Activated T-cell treated with anti-CD3 and anti-CD28 coated beads, Interleukin-2, amount 50 U/mL, for 24 hours (primary cell): ENCODE data around the gene KIF26B.

Experiments
- DNase-seq: peaks from one replicate; pipeline ENCODE4 v3.0.0-alpha.2; 2020
- H3K27ac Mint-ChIP-seq: 2 replicates; pipeline ENCODE4 v1.8.0; 2020; ENCODE audit warnings: mild to moderate bottlenecking, mixed read lengths
- H3K27me3 Mint-ChIP-seq: 2 replicates; pipeline ENCODE4 v1.8.0; 2020; ENCODE audit warnings: mixed read lengths
- H3K36me3 Mint-ChIP-seq: 2 replicates; pipeline ENCODE4 v1.8.0; 2020; ENCODE audit warnings: low read depth, mixed read lengths
- H3K4me1 Mint-ChIP-seq: 2 replicates; pipeline ENCODE4 v1.8.0; 2020; ENCODE audit warnings: low read depth, mixed read lengths
- H3K4me3 Mint-ChIP-seq: 2 replicates; pipeline ENCODE4 v1.8.0; 2020; ENCODE audit warnings: mild to moderate bottlenecking, moderate library complexity, mixed read lengths
- H3K9me3 Mint-ChIP-seq: 2 replicates; pipeline ENCODE4 v1.8.0; 2020; ENCODE audit warnings: mixed read lengths

The KIF26B gene

GRCh38 chr1:245200146-245200545, 45.4 kb downstream of the KIF26B start:
- H3K27me3 Mint-ChIP-seq: peaks cover 22% of the 10 kb centered on the region

GRCh38 chr1:245201201-245201600, 46.4 kb downstream of the KIF26B start:
- Mint-ChIP-seq H3K9me3 (peaks cover 2% of the 10 kb centered on the region), H3K4me3 (no peak overlapping the region), H3K27me3 (peaks cover 22% of the 10 kb centered on the region), H3K27ac (no peak overlapping the region), H3K4me1 (no peaks in the 10 kb centered on the region), H3K36me3 (no peaks in the 10 kb centered on the region)
- DNase-seq: no peak

More at GRCh38 chr1:245200146-245200545, 45.4 kb downstream of the KIF26B start:
- no peak overlapping the region for H3K27ac Mint-ChIP-seq
- no peaks in the 10 kb centered on the region for H3K9me3 Mint-ChIP-seq
- DNase-seq: no peak
- H3K36me3 Mint-ChIP-seq: no peaks in the 10 kb centered on the region
- no peak overlapping the region for H3K4me3 Mint-ChIP-seq
- no peaks in the 10 kb centered on the region for H3K4me1 Mint-ChIP-seq

GRCh38 chr1:245201827-245202226, 47.0 kb downstream of the KIF26B start:
- H3K27me3 Mint-ChIP-seq: peaks cover 22% of the 10 kb centered on the region
- DNase-seq: no peak
- H3K36me3 Mint-ChIP-seq: no peaks in the 10 kb centered on the region
- peaks cover 7% of the 10 kb centered on the region for H3K9me3 Mint-ChIP-seq
- H3K4me3 Mint-ChIP-seq: no peak overlapping the region
- H3K4me1 Mint-ChIP-seq: no peaks in the 10 kb centered on the region
- no peak overlapping the region for H3K27ac Mint-ChIP-seq

- H3K4me1 Mint-ChIP-seq: no peaks in the 10 kb centered on the region
Observed at GRCh38 chr1:245205396-245205795, 50.6 kb downstream of the KIF26B start.

GRCh38 chr1:245205864-245206263, 51.1 kb downstream of the KIF26B start:
- Mint-ChIP-seq H3K9me3 (peaks cover 20% of the 10 kb centered on the region), H3K4me1 (no peaks in the 10 kb centered on the region), H3K27me3 (no peaks in the 10 kb centered on the region), H3K4me3 (no peak overlapping the region), H3K27ac (no peak overlapping the region), H3K36me3 (no peaks in the 10 kb centered on the region)
- no peak for DNase-seq

More at GRCh38 chr1:245205396-245205795, 50.6 kb downstream of the KIF26B start:
- no peaks in the 10 kb centered on the region for H3K27me3 Mint-ChIP-seq
- H3K36me3 Mint-ChIP-seq: no peaks in the 10 kb centered on the region
- H3K27ac Mint-ChIP-seq: no peak overlapping the region
- no peak for DNase-seq
- peaks cover 20% of the 10 kb centered on the region for H3K9me3 Mint-ChIP-seq
- no peak overlapping the region for H3K4me3 Mint-ChIP-seq

GRCh38 chr1:245207056-245207638, 52.4 kb downstream of the KIF26B start:
- Mint-ChIP-seq H3K36me3 (no peaks in the 10 kb centered on the region), H3K9me3 (peaks cover 20% of the 10 kb centered on the region), H3K4me1 (no peaks in the 10 kb centered on the region), H3K27me3 (no peaks in the 10 kb centered on the region), H3K27ac (no peak overlapping the region), H3K4me3 (no peak overlapping the region)
- DNase-seq: no peak

GRCh38 chr1:245207801-245208200, 53.0 kb downstream of the KIF26B start:
- no peak for DNase-seq
- Mint-ChIP-seq H3K27ac (no peak overlapping the region), H3K9me3 (peaks cover 20% of the 10 kb centered on the region), H3K4me3 (no peak overlapping the region), H3K27me3 (no peaks in the 10 kb centered on the region), H3K4me1 (no peaks in the 10 kb centered on the region), H3K36me3 (no peaks in the 10 kb centered on the region)

GRCh38 chr1:245209658-245210435, 55.1 kb downstream of the KIF26B start:
- no peaks in the 10 kb centered on the region for H3K4me1 Mint-ChIP-seq
- no peaks in the 10 kb centered on the region for H3K36me3 Mint-ChIP-seq
- H3K27me3 Mint-ChIP-seq: no peaks in the 10 kb centered on the region
- H3K9me3 Mint-ChIP-seq: peaks cover 20% of the 10 kb centered on the region
- H3K4me3 Mint-ChIP-seq: no peak overlapping the region
- DNase-seq: no peak
- no peak overlapping the region for H3K27ac Mint-ChIP-seq

GRCh38 chr1:245211035-245211749, 56.4 kb downstream of the KIF26B start:
- Mint-ChIP-seq H3K4me3 (no peak overlapping the region), H3K9me3 (peaks cover 18% of the 10 kb centered on the region), H3K36me3 (no peaks in the 10 kb centered on the region), H3K4me1 (no peaks in the 10 kb centered on the region), H3K27me3 (no peaks in the 10 kb centered on the region), H3K27ac (no peak overlapping the region)
- DNase-seq: no peak

GRCh38 chr1:245211761-245212160, 57.0 kb downstream of the KIF26B start:
- DNase-seq: no peak
- Mint-ChIP-seq H3K27me3 (no peaks in the 10 kb centered on the region), H3K4me1 (no peaks in the 10 kb centered on the region)

GRCh38 chr1:245212221-245212710, 57.5 kb downstream of the KIF26B start:
- Mint-ChIP-seq H3K27ac (no peak overlapping the region), H3K4me3 (no peak overlapping the region), H3K4me1 (no peaks in the 10 kb centered on the region), H3K9me3 (peaks cover 9% of the 10 kb centered on the region), H3K27me3 (no peaks in the 10 kb centered on the region), H3K36me3 (no peaks in the 10 kb centered on the region)
- no peak for DNase-seq

More at GRCh38 chr1:245211761-245212160, 57.0 kb downstream of the KIF26B start:
- Mint-ChIP-seq H3K27ac (no peak overlapping the region), H3K4me3 (no peak overlapping the region), H3K9me3 (peaks cover 14% of the 10 kb centered on the region), H3K36me3 (no peaks in the 10 kb centered on the region)

GRCh38 chr1:245213066-245213831, 58.5 kb downstream of the KIF26B start:
- Mint-ChIP-seq H3K27ac (no peak overlapping the region), H3K27me3 (no peaks in the 10 kb centered on the region), H3K36me3 (no peaks in the 10 kb centered on the region), H3K4me1 (no peaks in the 10 kb centered on the region), H3K9me3 (peaks cover 3% of the 10 kb centered on the region), H3K4me3 (no peak overlapping the region)
- no peak for DNase-seq

- Mint-ChIP-seq H3K4me3 (no peak overlapping the region), H3K9me3 (no peaks in the 10 kb centered on the region), H3K36me3 (no peaks in the 10 kb centered on the region), H3K27me3 (no peaks in the 10 kb centered on the region), H3K4me1 (no peaks in the 10 kb centered on the region), H3K27ac (no peak overlapping the region)
- no peak for DNase-seq
Observed at GRCh38 chr1:245215071-245215470, 60.3 kb downstream of the KIF26B start.

GRCh38 chr1:245216366-245217115, 61.8 kb downstream of the KIF26B start:
- no peak overlapping the region for H3K27ac Mint-ChIP-seq
- no peaks in the 10 kb centered on the region for H3K4me1 Mint-ChIP-seq

More at GRCh38 chr1:245216366-245217115, 61.8 kb downstream of the KIF26B start:
- DNase-seq: no peak
- Mint-ChIP-seq H3K4me3 (no peak overlapping the region), H3K36me3 (no peaks in the 10 kb centered on the region), H3K9me3 (no peaks in the 10 kb centered on the region), H3K27me3 (no peaks in the 10 kb centered on the region)
